Uterus (tissue), 4 donors: ENCODE measurements around the gene GRIN2D. TPM values are rescaled to one million over a fixed set of nuclear protein-coding genes. Genes with fewer than 3 reads are reported as not detected.

Experiments used
- DNase-seq, 2 donors: peaks; one replicate each; pipeline ENCODE4 v3.0.0-alpha.2; 2019 to 2020
- H3K27ac ChIP-seq, 2 donors: fragments of 200-600 bp; sonication (generic); 1 replicate in 1 of 2; 2 replicates in 1 of 2; pipeline ENCODE4 v1.5.1; 2016 to 2018
- H3K27me3 ChIP-seq, 2 donors: fragments of 200-600 bp; sonication (generic); one replicate each; pipeline ENCODE4 v1.5.1; 2018 to 2019; ENCODE audit warnings: control low read depth in 1 of 2
- H3K36me3 ChIP-seq, 2 donors: fragments of 200-600 bp; sonication (generic); one replicate each; pipeline ENCODE4 v1.5.1; 2019; ENCODE audit warnings: control low read depth in 1 of 2
- H3K4me1 ChIP-seq, 2 donors: fragments of 200-600 bp; sonication (generic); one replicate each; pipeline ENCODE4 v1.5.1; 2018 to 2019; ENCODE audit warnings: control low read depth in 1 of 2
- H3K4me3 ChIP-seq, 2 donors: fragments of 200-600 bp; sonication (generic); 1 replicate in 1 of 2; 2 replicates in 1 of 2; pipeline ENCODE4 v1.5.1; 2018 to 2019; ENCODE audit warnings: mild to moderate bottlenecking in 1 of 2
- H3K9me3 ChIP-seq, 2 donors: fragments of 200-600 bp; sonication (generic); one replicate each; pipeline ENCODE4 v1.5.1; 2019; ENCODE audit warnings: control low read depth in 1 of 2
- CTCF ChIP-seq, 4 experiments: fragments of 200-600 bp in 2 of 4; fragments of 450-650 bp in 2 of 4; sonication (generic) in 2 of 4; IDR thresholded peaks; one replicate each; pipeline ENCODE4 v1.5.1; 2016 to 2019; ENCODE audit warnings: antibody characterized with exemption in 4 of 4, mild to moderate bottlenecking in 2 of 4, moderate library complexity in 1 of 4
- POLR2A ChIP-seq, 2 donors: fragments of 450-650 bp; IDR thresholded peaks; one replicate each; pipeline ENCODE4 v1.6.1; 2016; ENCODE audit warnings: antibody characterized with exemption in 2 of 2, mild to moderate bottlenecking in 1 of 2, moderate library complexity in 1 of 2
- intact Hi-C: fragments of 100-400 bp; cut with DNase I; formaldehyde crosslinking; loops from one replicate; pipeline ENCODE4 v1.15.1; 2023; ENCODE audit warnings: low total_unique reads
- total RNA-seq, 4 donors: library from RNA; depleted of rRNA in 3 of 4; stranded (reverse); fragments of >200 nt in 3 of 4; gene quantifications; one replicate each; pipeline versions ENCODE4 v1.1.0 to v1.2.4, GENCODE V29; 2014 to 2023
- donor health status: DM: yes; HTN: yes; CAD: no.

Gene GRIN2D
- total RNA-seq, 4 donors from 2014 or later, result under 0.01 to 2.4 (median 0.21) TPM; not detected in 1

- Histone ChIP-seq H3K36me3 (no peaks in the 10 kb centered on the region), H3K9me3 (no peaks in the 10 kb centered on the region), H3K4me3 (no peak overlapping the region), H3K4me1 (peaks cover 0 to 7% of the 10 kb centered on the region in 2 donors), H3K27me3 (peaks cover 25 to 44% of the 10 kb centered on the region in 2 donors), H3K27ac (no peak overlapping the region)
- intact Hi-C loops, result loop anchor here (10.0 kb wide), 1 partner anchor 47 kb away; the partner anchor contains the start of gene GRWD1
- no peak for TF ChIP-seq POLR2A (IDR thresholded peaks at IDR 0.05)
- no peak for TF ChIP-seq CTCF (IDR thresholded peaks at IDR 0.05)
- DNase-seq, result no peak
Observed at GRCh38 chr19:48397263-48398101, 4.0 kb downstream of the GRIN2D start.

DNA sequence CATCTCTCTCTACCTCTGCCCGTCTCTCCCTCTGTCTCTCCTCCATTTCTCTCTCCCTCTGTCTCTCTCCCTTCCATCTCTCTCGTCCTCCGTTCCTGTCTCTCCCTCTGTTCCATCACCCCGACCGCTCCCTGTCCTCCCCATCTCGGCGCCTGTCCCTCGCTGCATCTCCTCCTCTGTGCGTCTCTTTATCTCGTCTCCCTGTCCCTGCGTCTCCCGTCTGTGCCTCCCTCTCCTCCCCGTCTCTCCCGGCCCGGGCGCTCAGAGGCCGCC lies 4.6 kb downstream of the GRIN2D start:
- H3K4me3 ChIP-seq, result peak overlapping the region in 1 of 2 donors; percentile 11
- no peak overlapping the region for H3K27ac ChIP-seq
- peaks cover 0 to 7% of the 10 kb centered on the region in 2 donors for H3K4me1 ChIP-seq
- intact Hi-C loops, result loop anchor here (10.0 kb wide), 1 partner anchor 47 kb away; the partner anchor contains the start of gene GRWD1
- peaks cover 25 to 44% of the 10 kb centered on the region in 2 donors for H3K27me3 ChIP-seq
- DNase-seq, result no peak
- H3K9me3 ChIP-seq, result no peaks in the 10 kb centered on the region
- TF ChIP-seq CTCF (IDR thresholded peaks at IDR 0.05), result no peak
- TF ChIP-seq POLR2A (IDR thresholded peaks at IDR 0.05), result no peak
- H3K36me3 ChIP-seq, result no peaks in the 10 kb centered on the region

- no peak overlapping the region for H3K27ac ChIP-seq
- H3K4me3 ChIP-seq, result peak overlapping the region in 1 of 2 donors; percentile 20
- H3K9me3 ChIP-seq, result no peaks in the 10 kb centered on the region
- intact Hi-C loops, result loop anchor here (10.0 kb wide), 1 partner anchor 46 kb away; the partner anchor contains the start of gene GRWD1
- no peak for TF ChIP-seq POLR2A (IDR thresholded peaks at IDR 0.05)
- TF ChIP-seq CTCF (IDR thresholded peaks at IDR 0.05), result no peak
- peak in 1 of 2 donors; percentile 51 for DNase-seq
- no peaks in the 10 kb centered on the region for H3K36me3 ChIP-seq
- peaks cover 0 to 4% of the 10 kb centered on the region in 2 donors for H3K4me1 ChIP-seq
- peaks cover 25 to 41% of the 10 kb centered on the region in 2 donors for H3K27me3 ChIP-seq
Observed at GRCh38 chr19:48398375-48399235, 5.1 kb downstream of the GRIN2D start.

DNA sequence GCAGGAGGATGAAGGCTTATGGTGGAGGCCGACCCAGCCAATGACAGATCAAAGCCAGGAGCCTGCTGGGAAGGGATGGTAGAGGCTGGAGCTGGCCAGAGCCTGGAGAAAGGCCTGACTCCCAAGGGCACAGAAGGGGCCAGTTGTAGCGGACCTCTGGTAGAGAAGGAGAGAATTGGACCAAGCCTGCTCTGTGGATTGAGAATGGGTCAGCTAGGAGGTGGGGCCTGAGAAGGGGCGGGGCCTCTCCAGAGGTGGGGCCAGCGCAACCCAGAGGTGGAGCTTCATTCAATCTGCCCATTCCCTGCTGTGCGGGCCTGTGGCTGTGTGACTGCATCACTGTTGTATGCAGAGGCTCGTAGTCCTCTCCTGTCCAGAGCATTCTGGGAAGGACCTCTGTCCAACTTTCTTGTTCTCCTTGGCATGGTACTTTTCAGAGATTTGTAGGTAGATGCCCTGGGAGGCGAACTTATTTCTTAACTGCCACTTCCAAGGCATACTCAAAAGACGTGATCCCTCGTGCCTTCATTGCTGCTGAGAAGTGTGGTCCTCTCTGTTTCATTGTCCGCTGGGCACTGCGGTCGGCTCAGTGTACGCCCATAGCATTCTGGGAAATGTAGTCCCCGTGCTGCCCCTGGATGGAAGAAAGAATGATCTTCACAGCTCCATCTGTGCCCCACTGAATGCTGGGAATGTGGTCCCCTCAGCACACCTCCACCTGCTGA lies 6.7 kb downstream of the GRIN2D start:
- intact Hi-C loops, result no loop called here
- Histone ChIP-seq H3K27me3 (peaks cover 17 to 26% of the 10 kb centered on the region in 2 donors), H3K4me3 (no peak overlapping the region), H3K36me3 (no peaks in the 10 kb centered on the region), H3K4me1 (no peaks in the 10 kb centered on the region), H3K27ac (no peak overlapping the region), H3K9me3 (no peaks in the 10 kb centered on the region)
- DNase-seq, result peak in 1 of 2 donors; percentile 42
- TF ChIP-seq CTCF (IDR thresholded peaks at IDR 0.05) (no peak), POLR2A (IDR thresholded peaks at IDR 0.05) (no peak)
